GM12878 (cell line): ENCODE measurements around the gene TAX1BP1. TPM values are rescaled to one million over a fixed set of nuclear protein-coding genes. Genes with fewer than 3 reads are reported as not detected.

Experiments
- ATAC-seq: fragments of 200-7000 bp; cut with Tn5 transposase; 3 replicates; pipeline ENCODE4 v1.9.1; 2020; ENCODE audit warnings: mild to moderate bottlenecking, moderate library complexity
- BruUV-seq: library from RNA; stranded (reverse); fragments of 400-500 nt; replicated peaks from 2 replicates; lab custom pipeline; 2021; lab: Mats Ljungman, UMichigan
- CTCF ChIA-PET: fragments of 300-600 bp; sonication (Branson Sonifier 250); formaldehyde crosslinking; extraction: SDS; loops from one replicate; lab custom pipeline; 2021; ENCODE audit warnings: inconsistent platforms; lab: Yijun Ruan, JAX
- POLR2A ChIA-PET: fragments of 350-600 bp; formaldehyde crosslinking; extraction: SDS; loops from one replicate; lab custom pipeline; 2021; ENCODE audit warnings: inconsistent platforms; lab: Charles Lee
- RAD21 ChIA-PET: fragments of 300-600 bp; sonication (Branson Sonifier 250); formaldehyde crosslinking; loops from one replicate; lab custom pipeline; 2023; ENCODE audit warnings: antibody characterized with exemption; ENCODE audit not compliant: unreplicated experiment; lab: Charles Lee
- SMC1A ChIA-PET: fragments of 300-600 bp; sonication (Branson Sonifier 250); formaldehyde crosslinking; loops from one replicate; lab custom pipeline; 2023; ENCODE audit not compliant: unreplicated experiment, uncharacterized antibody; lab: Charles Lee
- DNase-seq: peaks from one replicate; pipeline ENCODE4 v3.0.0-alpha.2; 2011; ENCODE audit warnings: low read depth, low spot score
- FAIRE-seq: peaks from 3 replicates; lab custom pipeline; 2011; peaks lifted over from hg19 to GRCh38; lab: Jason Lieb, UNC
- H2AFZ ChIP-seq: 2 replicates; pipeline ENCODE4 v1.6.0; 2011; ENCODE audit warnings: low read depth, low read length, control low read depth; ENCODE audit not compliant: control insufficient read depth
- H3K27ac ChIP-seq: 2 replicates; pipeline ENCODE4 v1.5.1; 2011; ENCODE audit warnings: control low read depth; ENCODE audit not compliant: control insufficient read depth, insufficient read depth
- H3K27me3 ChIP-seq, 2 experiments: replicated peaks in 1 of 2; 2 replicates each; pipeline versions ENCODE4 v1.6.0 to v1.6.1; 2011; ENCODE audit warnings: low read length in 1 of 2; ENCODE audit not compliant: control insufficient read depth in 2 of 2, insufficient read depth in 2 of 2
- H3K36me3 ChIP-seq, 2 experiments: 2 replicates each; pipeline ENCODE4 v1.5.1; 2011; ENCODE audit warnings: low read length in 1 of 2; ENCODE audit not compliant: control insufficient read depth in 2 of 2, insufficient read depth in 2 of 2
- H3K4me1 ChIP-seq: 2 replicates; pipeline ENCODE4 v1.6.1; 2011; ENCODE audit warnings: mild to moderate bottlenecking, low read length, moderate library complexity, mixed read lengths; ENCODE audit not compliant: control insufficient read depth, insufficient read depth
- H3K4me2 ChIP-seq: 2 replicates; pipeline ENCODE4 v1.6.0; 2011; ENCODE audit warnings: control low read depth; ENCODE audit not compliant: control insufficient read depth, insufficient read depth
- H3K4me3 ChIP-seq: fragments of 200-600 bp; sonication (generic); 2 replicates; pipeline ENCODE4 v1.5.1; 2016
- H3K79me2 ChIP-seq: 2 replicates; pipeline ENCODE4 v1.6.0; 2011; ENCODE audit warnings: low read length; ENCODE audit not compliant: control insufficient read depth, insufficient read depth
- H3K9ac ChIP-seq: 2 replicates; pipeline ENCODE4 v1.8.0; 2011; ENCODE audit warnings: low read length, control low read depth, mixed read lengths; ENCODE audit not compliant: control insufficient read depth, insufficient read depth
- H3K9me3 ChIP-seq: replicated peaks from 3 replicates; pipeline ENCODE4 v1.5.1; 2011; ENCODE audit warnings: mild to moderate bottlenecking, low read length; ENCODE audit not compliant: control insufficient read depth, insufficient read depth
- H4K20me1 ChIP-seq: 2 replicates; pipeline ENCODE4 v1.6.0; 2011; ENCODE audit not compliant: control insufficient read depth, insufficient read depth
- BACH1 ChIP-seq: fragments of 450-650 bp; IDR thresholded peaks from 2 replicates; pipeline ENCODE4 v1.6.1; 2017; ENCODE audit warnings: mild to moderate bottlenecking, borderline replicate concordance
- BRCA1 ChIP-seq: IDR thresholded peaks from 2 replicates; pipeline ENCODE4 v1.6.1; 2011; ENCODE audit warnings: low read depth, low read length, improper control_type of control experiment
- CREM ChIP-seq: IDR thresholded peaks from 2 replicates; pipeline ENCODE4 v1.6.1; 2014; ENCODE audit warnings: antibody characterized with exemption, low read depth
- HCFC1 ChIP-seq: fragments of 150-350 bp; IDR thresholded peaks from 2 replicates; pipeline ENCODE4 v1.6.1; 2014; ENCODE audit warnings: low read length
- MLLT1 ChIP-seq: fragments of 450-650 bp; IDR thresholded peaks from 2 replicates; pipeline ENCODE4 v1.6.1; 2016; ENCODE audit warnings: mild to moderate bottlenecking
- MTA3 ChIP-seq: IDR thresholded peaks from 2 replicates; pipeline ENCODE4 v1.6.1; 2012; ENCODE audit warnings: low read length, inconsistent platforms, borderline replicate concordance
- NFXL1 ChIP-seq: fragments of 450-650 bp; IDR thresholded peaks from 2 replicates; pipeline ENCODE4 v1.6.1; 2017; ENCODE audit warnings: antibody characterized with exemption, mild to moderate bottlenecking, borderline replicate concordance
- SMAD1 ChIP-seq: fragments of 450-650 bp; IDR thresholded peaks from 2 replicates; pipeline ENCODE4 v1.6.1; 2018; ENCODE audit warnings: mild to moderate bottlenecking, low read depth; ENCODE audit not compliant: partially characterized antibody
- SMAD5 ChIP-seq: IDR thresholded peaks from 2 replicates; pipeline ENCODE4 v1.6.1; 2016; ENCODE audit warnings: antibody characterized with exemption, low read depth
- YY1 ChIP-seq: IDR thresholded peaks from 2 replicates; pipeline ENCODE4 v1.6.1; 2011; ENCODE audit warnings: low read depth, mild to moderate bottlenecking, low read length
- ZNF207 ChIP-seq: fragments of 450-650 bp; IDR thresholded peaks from 2 replicates; pipeline ENCODE4 v1.6.1; 2014; ENCODE audit warnings: antibody characterized with exemption, mild to moderate bottlenecking, borderline replicate concordance
- ZZZ3 ChIP-seq: IDR thresholded peaks from 2 replicates; pipeline ENCODE4 v1.6.1; 2011; ENCODE audit warnings: low read depth; ENCODE audit not compliant: control insufficient read depth, insufficient read length
- WGBS: methylation state at CpG from one replicate; pipeline ENCODE4 v1.1.6; 2016; ENCODE audit warnings: low lambda C conversion rate; ENCODE audit not compliant: insufficient replicate concordance, insufficient coverage; ENCODE audit errors: missing lambda C conversion rate; 5-methylcytosine and 5-hydroxymethylcytosine counted together
- in situ Hi-C: fragments of 300-500 bp; cut with MboI; formaldehyde crosslinking; loops from 9 replicates; pipeline ENCODE4 v1.14.3; 2018; ENCODE audit warnings: mixed read lengths
- intact Hi-C: fragments of 100-400 bp; cut with micrococcal nuclease; formaldehyde crosslinking; loops from one replicate; pipeline ENCODE4 v1.14.2; 2022; ENCODE audit not compliant: unreplicated experiment
- polyA plus RNA-seq, 11 experiments: library from polyadenylated mRNA; depleted of rRNA in 4 of 11; unstranded in 6 of 11; stranded (reverse) in 5 of 11; fragments of >200 nt; fragmentation: Nextera tagmentation in 4 of 11; fragmentation: Illumina TruSeq in 1 of 11; extraction: Ambion mirVana in 4 of 11; extraction: Trizol in 1 of 11; gene quantifications; 1 replicate in 1 of 11; 2 replicates in 10 of 11; pipeline versions ENCODE4 v1.2.1 to v1.2.3, GENCODE V29; 2011 to 2016; ENCODE audit warnings: inconsistent platforms in 2 of 11, missing spikeins in 2 of 11, low read depth in 1 of 11
- total RNA-seq, 4 experiments: library from RNA; depleted of rRNA in 3 of 4; stranded (reverse); fragments of >200 nt in 3 of 4; fragmentation: Illumina TruSeq in 1 of 4; extraction: Trizol in 1 of 4; gene quantifications; 2 replicates each; pipeline versions ENCODE4 v1.2.1 to v1.2.3, GENCODE V29; 2013 to 2021

Gene TAX1BP1
- total and polyA plus RNA-seq, 10 of the 15 experiments (the other 5 are each of a cell fraction or from before 2014, with no cell fraction given): 30.8 to 105 (median 52.0) TPM

GRCh38 chr7:27771111-27771510 is 31.1 kb downstream of the TAX1BP1 start:
- 98% methylated on average over 2 of the region's 2 CpGs for WGBS
- ChIA-PET RAD21 (interaction anchor here (0.5 kb wide), 1 partner anchor 25 kb away, joined by 5 read pairs; no protein-coding TSS in a partner anchor), POLR2A (no interaction called here), CTCF (interaction anchor here (5.1 kb wide), 1 partner anchor 149 kb away, joined by 33 read pairs; no protein-coding TSS in a partner anchor), SMC1A (interaction anchor here (1.3 kb wide), 1 partner anchor 14 kb away, joined by 3 read pairs; no protein-coding TSS in a partner anchor)
- H3K79me2 ChIP-seq: no peaks in the 10 kb centered on the region
- no peak overlapping the region for H2AFZ ChIP-seq
- no peak overlapping the region for H3K4me2 ChIP-seq
- no peak overlapping the region for H3K9ac ChIP-seq
- peaks cover 0 to 4% of the 10 kb centered on the region in 2 experiments; a peak in 1 of 4 replicates for H3K36me3 ChIP-seq
- FAIRE-seq (no peak), ATAC-seq (no peak), DNase-seq (no peak)
- H4K20me1 ChIP-seq: no peaks in the 10 kb centered on the region
- BruUV-seq: no TSS peak
- H3K27ac ChIP-seq: no peak overlapping the region
- intact Hi-C loops (loop anchor here (10.0 kb wide), 1 partner anchor 196 kb away; no protein-coding TSS in a partner anchor), in situ Hi-C loops (no loop called here)
- H3K9me3 ChIP-seq: no peaks in the 10 kb centered on the region
- no peaks in the 10 kb centered on the region for H3K27me3 ChIP-seq
- H3K4me1 ChIP-seq: no peaks in the 10 kb centered on the region
- TF ChIP-seq HCFC1: no peak
- no peak for TF ChIP-seq ZZZ3
- TF ChIP-seq BRCA1: no peak
- TF ChIP-seq NFXL1: no peak
- no peak for TF ChIP-seq SMAD5
- TF ChIP-seq BACH1: no peak
- no peak for TF ChIP-seq MTA3
- TF ChIP-seq ZNF207: no peak
- no peak for TF ChIP-seq MLLT1
- TF ChIP-seq YY1: no peak
- no peak for TF ChIP-seq SMAD1
- no peak for TF ChIP-seq CREM
- no peak overlapping the region for H3K4me3 ChIP-seq
